HepG2 (cell line): ENCODE data around the gene CYSRT1. TPM values are rescaled to one million over a fixed set of nuclear protein-coding genes. Genes with fewer than 3 reads are reported as not detected.

Source experiments
- ELF3 ChIP-seq: IDR thresholded peaks from 2 replicates; pipeline ENCODE4 v1.6.1; 2016; ENCODE audit warnings: missing genetic modification reagents, missing compliant biosample characterization
- GATA4 ChIP-seq: sonication (generic); IDR thresholded peaks from 2 replicates; pipeline ENCODE4 v1.6.1; 2016; ENCODE audit warnings: antibody characterized with exemption, low read depth, borderline replicate concordance
- HOXD1 ChIP-seq: sonication (generic); formaldehyde crosslinking; IDR thresholded peaks from 2 replicates; pipeline ENCODE4 v1.5.0; 2020; ENCODE audit warnings: missing genetic modification reagents
- MAF1 ChIP-seq: sonication (generic); formaldehyde crosslinking; IDR thresholded peaks from 2 replicates; pipeline ENCODE4 v1.5.0; 2020; ENCODE audit warnings: missing genetic modification reagents, borderline replicate concordance
- MTERF4 ChIP-seq: sonication (generic); formaldehyde crosslinking; IDR thresholded peaks from 2 replicates; pipeline ENCODE4 v1.8.0; 2023; ENCODE audit warnings: mild to moderate bottlenecking, missing genetic modification reagents
- SNAI1 ChIP-seq: sonication (generic); formaldehyde crosslinking; IDR thresholded peaks from 2 replicates; pipeline ENCODE4 v1.5.0; 2020; ENCODE audit warnings: mild to moderate bottlenecking, missing genetic modification reagents, borderline replicate concordance
- TFE3 ChIP-seq: IDR thresholded peaks from 2 replicates; pipeline ENCODE4 v1.6.1; 2016
- ZNF142 ChIP-seq: sonication (generic); formaldehyde crosslinking; IDR thresholded peaks from 2 replicates; pipeline ENCODE4 v1.4.0; 2020; ENCODE audit warnings: missing genetic modification reagents
- ZNF34 ChIP-seq: sonication (generic); formaldehyde crosslinking; IDR thresholded peaks from 2 replicates; pipeline ENCODE4 v1.4.0; 2020; ENCODE audit warnings: mild to moderate bottlenecking, missing genetic modification reagents, borderline replicate concordance
- polyA plus RNA-seq, 8 experiments: library from polyadenylated mRNA; depleted of rRNA in 3 of 8; stranded (reverse) in 7 of 8; unstranded in 1 of 8; fragments of >200 nt; fragmentation: Illumina TruSeq in 4 of 8; extraction: Trizol in 4 of 8; gene quantifications; 2 replicates each; pipeline versions ENCODE4 v1.2.1 to v1.2.3, GENCODE V29; 2011 to 2016; ENCODE audit warnings: low read depth in 4 of 8, missing spikeins in 1 of 8, mixed read lengths in 1 of 8; ENCODE audit not compliant: insufficient read depth in 1 of 8
- total RNA-seq, 5 experiments: library from RNA; depleted of rRNA; stranded (reverse); fragments of >200 nt; fragmentation: Illumina TruSeq; extraction: Trizol; gene quantifications; 2 replicates each; pipeline ENCODE4 v1.2.3, GENCODE V29; 2016; ENCODE audit warnings: low read depth in 1 of 5
- TF ChIP-seq, protein P1 (sequence below): sonication (generic); formaldehyde crosslinking; IDR thresholded peaks from 2 replicates; pipeline ENCODE4 v1.4.0; 2020; ENCODE audit warnings: missing genetic modification reagents
- TF ChIP-seq, protein P2 (sequence below): sonication (generic); formaldehyde crosslinking; IDR thresholded peaks from 2 replicates; pipeline ENCODE4 v1.5.1; 2020; ENCODE audit warnings: mild to moderate bottlenecking, missing genetic modification reagents, moderate library complexity

The CYSRT1 gene
- total and polyA plus RNA-seq, 2 of the 13 experiments (the other 11 are each of a cell fraction or from before 2014, with no cell fraction given) = 1.5 to 2.1 TPM

- TF ChIP-seq ZNF142 (CRISPR knock-in tag) (no peak; the same call in 1 of the 2 replicates), GATA4 (0 out of 2 replicates have a peak, but pooled peaks have one; percentile 16), SNAI1 (CRISPR knock-in tag) (0 out of 2 replicates have a peak, but pooled peaks have one; percentile 64), MAF1 (0 out of 2 replicates have a peak, but pooled peaks have one; percentile 26), TFE3 (CRISPR knock-in tag) (0 out of 2 replicates have a peak, but pooled peaks have one; percentile 20), MTERF4 (CRISPR knock-in tag) (0 out of 2 replicates have a peak, but pooled peaks have one; percentile 52), HOXD1 (CRISPR knock-in tag) (no peak; the same call in 1 of the 2 replicates), ELF3 (CRISPR knock-in tag) (peak; percentile 58; the same call in 1 of the 2 replicates), ZNF34 (CRISPR knock-in tag) (peak; percentile 48; the same call in 1 of the 2 replicates)
- TF ChIP-seq, protein P1, sequence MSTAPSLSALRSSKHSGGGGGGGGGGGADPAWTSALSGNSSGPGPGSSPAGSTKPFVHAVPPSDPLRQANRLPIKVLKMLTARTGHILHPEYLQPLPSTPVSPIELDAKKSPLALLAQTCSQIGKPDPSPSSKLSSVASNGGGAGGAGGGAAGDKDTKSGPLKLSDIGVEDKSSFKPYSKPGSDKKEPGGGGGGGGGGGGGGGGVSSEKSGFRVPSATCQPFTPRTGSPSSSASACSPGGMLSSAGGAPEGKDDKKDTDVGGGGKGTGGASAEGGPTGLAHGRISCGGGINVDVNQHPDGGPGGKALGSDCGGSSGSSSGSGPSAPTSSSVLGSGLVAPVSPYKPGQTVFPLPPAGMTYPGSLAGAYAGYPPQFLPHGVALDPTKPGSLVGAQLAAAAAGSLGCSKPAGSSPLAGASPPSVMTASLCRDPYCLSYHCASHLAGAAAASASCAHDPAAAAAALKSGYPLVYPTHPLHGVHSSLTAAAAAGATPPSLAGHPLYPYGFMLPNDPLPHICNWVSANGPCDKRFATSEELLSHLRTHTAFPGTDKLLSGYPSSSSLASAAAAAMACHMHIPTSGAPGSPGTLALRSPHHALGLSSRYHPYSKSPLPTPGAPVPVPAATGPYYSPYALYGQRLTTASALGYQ (CRISPR knock-in tag) = peak; percentile 40; the same call in 1 of the 2 replicates
- TF ChIP-seq, protein P2, sequence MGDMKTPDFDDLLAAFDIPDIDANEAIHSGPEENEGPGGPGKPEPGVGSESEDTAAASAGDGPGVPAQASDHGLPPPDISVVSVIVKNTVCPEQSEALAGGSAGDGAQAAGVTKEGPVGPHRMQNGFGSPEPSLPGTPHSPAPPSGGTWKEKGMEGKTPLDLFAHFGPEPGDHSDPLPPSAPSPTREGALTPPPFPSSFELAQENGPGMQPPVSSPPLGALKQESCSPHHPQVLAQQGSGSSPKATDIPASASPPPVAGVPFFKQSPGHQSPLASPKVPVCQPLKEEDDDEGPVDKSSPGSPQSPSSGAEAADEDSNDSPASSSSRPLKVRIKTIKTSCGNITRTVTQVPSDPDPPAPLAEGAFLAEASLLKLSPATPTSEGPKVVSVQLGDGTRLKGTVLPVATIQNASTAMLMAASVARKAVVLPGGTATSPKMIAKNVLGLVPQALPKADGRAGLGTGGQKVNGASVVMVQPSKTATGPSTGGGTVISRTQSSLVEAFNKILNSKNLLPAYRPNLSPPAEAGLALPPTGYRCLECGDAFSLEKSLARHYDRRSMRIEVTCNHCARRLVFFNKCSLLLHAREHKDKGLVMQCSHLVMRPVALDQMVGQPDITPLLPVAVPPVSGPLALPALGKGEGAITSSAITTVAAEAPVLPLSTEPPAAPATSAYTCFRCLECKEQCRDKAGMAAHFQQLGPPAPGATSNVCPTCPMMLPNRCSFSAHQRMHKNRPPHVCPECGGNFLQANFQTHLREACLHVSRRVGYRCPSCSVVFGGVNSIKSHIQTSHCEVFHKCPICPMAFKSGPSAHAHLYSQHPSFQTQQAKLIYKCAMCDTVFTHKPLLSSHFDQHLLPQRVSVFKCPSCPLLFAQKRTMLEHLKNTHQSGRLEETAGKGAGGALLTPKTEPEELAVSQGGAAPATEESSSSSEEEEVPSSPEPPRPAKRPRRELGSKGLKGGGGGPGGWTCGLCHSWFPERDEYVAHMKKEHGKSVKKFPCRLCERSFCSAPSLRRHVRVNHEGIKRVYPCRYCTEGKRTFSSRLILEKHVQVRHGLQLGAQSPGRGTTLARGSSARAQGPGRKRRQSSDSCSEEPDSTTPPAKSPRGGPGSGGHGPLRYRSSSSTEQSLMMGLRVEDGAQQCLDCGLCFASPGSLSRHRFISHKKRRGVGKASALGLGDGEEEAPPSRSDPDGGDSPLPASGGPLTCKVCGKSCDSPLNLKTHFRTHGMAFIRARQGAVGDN (CRISPR knock-in tag) = peak; percentile 67
These were observed 7.4 kb upstream of the CYSRT1 start (continued) for GRCh38 chr9:137217276-137218211.
